Stomach (tissue), 4 donors: ENCODE data around the gene BBS12.

ENCODE experiments used
- POLR2A ChIP-seq, 4 donors: fragments of 450-650 bp; IDR thresholded peaks; one replicate each; pipeline ENCODE4 v1.6.1; 2016; ENCODE audit warnings: antibody characterized with exemption in 4 of 4, control low read depth in 2 of 4, mild to moderate bottlenecking in 1 of 4, moderate library complexity in 1 of 4
- POLR2AphosphoS5 ChIP-seq, 3 donors: sonication (generic); formaldehyde crosslinking; IDR thresholded peaks; one replicate each; pipeline ENCODE4 v1.6.1; 2016; ENCODE audit warnings: antibody characterized with exemption in 3 of 3
- TF ChIP-seq, protein P1 (sequence below), 7 experiments: fragments of 450-650 bp in 4 of 7; fragments of 200-600 bp in 3 of 7; sonication (generic) in 3 of 7; IDR thresholded peaks; one replicate each; pipeline ENCODE4 v1.5.1; 2016 to 2019; ENCODE audit warnings: antibody characterized with exemption in 7 of 7, control low read depth in 2 of 7, mild to moderate bottlenecking in 1 of 7

DNA sequence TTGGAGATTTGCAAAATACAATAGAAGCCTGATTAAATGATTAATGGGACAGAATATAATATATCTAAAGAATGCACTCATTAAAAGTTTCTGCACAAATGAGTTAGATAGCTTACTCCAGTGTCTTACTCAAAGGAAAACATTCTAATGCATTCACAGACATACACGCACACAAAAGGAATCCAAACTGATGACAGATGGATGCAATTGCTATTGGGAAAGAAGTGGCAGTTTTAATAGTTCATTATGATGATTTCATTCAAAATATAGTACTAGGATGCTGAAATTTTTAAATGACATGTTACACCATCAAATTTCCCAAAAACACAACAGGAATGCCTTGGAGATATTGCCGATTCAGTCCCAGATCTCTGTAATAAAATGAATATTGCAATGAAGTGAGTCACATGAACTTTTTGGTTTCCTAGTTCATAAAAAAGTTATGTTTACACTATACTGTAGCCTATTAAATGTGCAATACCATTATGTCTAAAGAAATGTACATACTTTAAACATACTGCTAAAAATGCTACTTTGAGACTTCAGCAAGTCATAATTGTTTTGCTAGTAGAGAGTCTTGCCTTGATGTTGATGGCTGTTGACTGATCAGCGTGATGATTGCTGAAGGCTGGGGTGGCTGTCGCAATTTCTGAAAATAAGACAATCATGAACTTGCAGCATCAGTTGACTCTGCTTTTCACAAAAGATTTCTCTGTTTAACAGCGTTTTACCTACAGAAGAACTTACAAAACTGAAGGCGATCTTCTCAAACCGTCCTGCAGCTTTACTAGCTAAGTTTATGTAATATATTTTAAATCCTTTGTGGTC, 45.6 kb downstream of the BBS12 start:
- TF ChIP-seq, protein P1, sequence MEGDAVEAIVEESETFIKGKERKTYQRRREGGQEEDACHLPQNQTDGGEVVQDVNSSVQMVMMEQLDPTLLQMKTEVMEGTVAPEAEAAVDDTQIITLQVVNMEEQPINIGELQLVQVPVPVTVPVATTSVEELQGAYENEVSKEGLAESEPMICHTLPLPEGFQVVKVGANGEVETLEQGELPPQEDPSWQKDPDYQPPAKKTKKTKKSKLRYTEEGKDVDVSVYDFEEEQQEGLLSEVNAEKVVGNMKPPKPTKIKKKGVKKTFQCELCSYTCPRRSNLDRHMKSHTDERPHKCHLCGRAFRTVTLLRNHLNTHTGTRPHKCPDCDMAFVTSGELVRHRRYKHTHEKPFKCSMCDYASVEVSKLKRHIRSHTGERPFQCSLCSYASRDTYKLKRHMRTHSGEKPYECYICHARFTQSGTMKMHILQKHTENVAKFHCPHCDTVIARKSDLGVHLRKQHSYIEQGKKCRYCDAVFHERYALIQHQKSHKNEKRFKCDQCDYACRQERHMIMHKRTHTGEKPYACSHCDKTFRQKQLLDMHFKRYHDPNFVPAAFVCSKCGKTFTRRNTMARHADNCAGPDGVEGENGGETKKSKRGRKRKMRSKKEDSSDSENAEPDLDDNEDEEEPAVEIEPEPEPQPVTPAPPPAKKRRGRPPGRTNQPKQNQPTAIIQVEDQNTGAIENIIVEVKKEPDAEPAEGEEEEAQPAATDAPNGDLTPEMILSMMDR (IDR thresholded peaks at IDR 0.05), result no peak
- TF ChIP-seq POLR2AphosphoS5 (IDR thresholded peaks at IDR 0.05) (no peak), POLR2A (IDR thresholded peaks at IDR 0.05) (no peak)
